WTC11 (cell line): Measurements from ENCODE around the gene CST9. TPM values are rescaled to one million over a fixed set of nuclear protein-coding genes. Genes with fewer than 3 reads are reported as not detected.

Source experiments
- ATAC-seq: fragments of 200-7000 bp; cut with Tn5 transposase; 2 replicates; pipeline ENCODE4 v1.10.0; 2021; ENCODE audit warnings: mild to moderate bottlenecking, moderate library complexity
- CTCF ChIA-PET: fragments of 300-600 bp; sonication (Branson Sonifier 250); formaldehyde crosslinking; loops from one replicate; lab custom pipeline; 2021; ENCODE audit warnings: antibody characterized with exemption; lab: Charles Lee
- POLR2A ChIA-PET: fragments of 350-600 bp; sonication (Branson Sonifier 250); formaldehyde crosslinking; loops from one replicate; lab custom pipeline; 2021; ENCODE audit warnings: antibody characterized with exemption; lab: Charles Lee
- DNase-seq: peaks from one replicate; pipeline ENCODE4 v3.0.0; 2021; ENCODE audit warnings: low spot score
- H3K27ac Mint-ChIP-seq: 2 replicates; pipeline ENCODE4 v1.8.0; 2021; ENCODE audit warnings: mixed read lengths
- H3K27me3 Mint-ChIP-seq: 2 replicates; pipeline ENCODE4 v1.8.0; 2021; ENCODE audit warnings: low read depth, mild to moderate bottlenecking, moderate library complexity, mixed read lengths
- H3K36me3 Mint-ChIP-seq: 2 replicates; pipeline ENCODE4 v1.8.0; 2021; ENCODE audit warnings: mixed read lengths
- H3K4me1 Mint-ChIP-seq: 2 replicates; pipeline ENCODE4 v1.8.0; 2022; ENCODE audit warnings: mixed read lengths
- H3K4me3 Mint-ChIP-seq: 2 replicates; pipeline ENCODE4 v1.8.0; 2021; ENCODE audit warnings: mild to moderate bottlenecking, moderate library complexity, mixed read lengths
- H3K9me3 Mint-ChIP-seq: 2 replicates; pipeline ENCODE4 v1.8.0; 2021; ENCODE audit warnings: mixed read lengths
- EMX1 ChIP-seq: fragments of 250-450 bp; sonication (Bioruptor Pico); IDR thresholded peaks from 2 replicates; pipeline ENCODE4 v1.8.0; 2021; ENCODE audit warnings: mild to moderate bottlenecking
- FOXK1 ChIP-seq: sonication (generic); formaldehyde crosslinking; IDR thresholded peaks from 2 replicates; pipeline ENCODE4 v1.8.0; 2022; ENCODE audit warnings: mild to moderate bottlenecking, moderate library complexity, missing genetic modification reagents
- MYBL2 ChIP-seq: sonication (generic); formaldehyde crosslinking; IDR thresholded peaks from 2 replicates; pipeline ENCODE4 v1.8.1; 2023; ENCODE audit warnings: mild to moderate bottlenecking, moderate library complexity, missing genetic modification reagents
- NFE2L1 ChIP-seq: sonication (generic); formaldehyde crosslinking; IDR thresholded peaks from 2 replicates; pipeline ENCODE4 v1.8.1; 2023; ENCODE audit warnings: missing genetic modification reagents
- OVOL2 ChIP-seq: fragments of 250-450 bp; sonication (Bioruptor Pico); IDR thresholded peaks from 2 replicates; pipeline ENCODE4 v1.9.0; 2021; ENCODE audit warnings: mild to moderate bottlenecking, borderline replicate concordance
- SMAD3 ChIP-seq: sonication (generic); formaldehyde crosslinking; IDR thresholded peaks from 2 replicates; pipeline ENCODE4 v1.8.0; 2022; ENCODE audit warnings: missing genetic modification reagents, mild to moderate bottlenecking, borderline replicate concordance
- TEAD1 ChIP-seq: sonication (generic); formaldehyde crosslinking; IDR thresholded peaks from 2 replicates; pipeline ENCODE4 v1.8.0; 2022; ENCODE audit warnings: mild to moderate bottlenecking, missing genetic modification reagents
- TP53 ChIP-seq: sonication (generic); formaldehyde crosslinking; IDR thresholded peaks from 2 replicates; pipeline ENCODE4 v1.8.1; 2023; ENCODE audit warnings: mild to moderate bottlenecking, missing genetic modification reagents
- ZNF219 ChIP-seq: sonication (generic); formaldehyde crosslinking; IDR thresholded peaks from 2 replicates; pipeline ENCODE4 v1.8.0; 2023; ENCODE audit warnings: missing genetic modification reagents, mild to moderate bottlenecking, borderline replicate concordance
- ZNF232 ChIP-seq: sonication (generic); formaldehyde crosslinking; IDR thresholded peaks from 2 replicates; pipeline ENCODE4 v1.8.0; 2022; ENCODE audit warnings: mild to moderate bottlenecking, missing genetic modification reagents
- total RNA-seq: library from RNA; stranded (reverse); gene quantifications from 3 replicates; pipeline ENCODE4 v1.2.3, GENCODE V29; 2021
- TF ChIP-seq, protein P1 (sequence below): sonication (generic); formaldehyde crosslinking; IDR thresholded peaks from 2 replicates; pipeline ENCODE4 v1.8.0; 2023; ENCODE audit warnings: mild to moderate bottlenecking, missing genetic modification reagents
- TF ChIP-seq, protein P2 (sequence below): fragments of 200-600 bp; IDR thresholded peaks from 2 replicates; pipeline ENCODE4 v1.8.0; 2022; ENCODE audit warnings: antibody characterized with exemption
- TF ChIP-seq, protein P3 (sequence below): sonication (generic); formaldehyde crosslinking; IDR thresholded peaks from 2 replicates; pipeline ENCODE4 v1.8.0; 2023; ENCODE audit warnings: missing genetic modification reagents, mild to moderate bottlenecking, borderline replicate concordance
- TF ChIP-seq, protein P4 (sequence below): fragments of 250-450 bp; sonication (Bioruptor Pico); IDR thresholded peaks from 2 replicates; pipeline ENCODE4 v1.9.0; 2021; ENCODE audit warnings: mild to moderate bottlenecking
- TF ChIP-seq, protein P5 (sequence below): fragments of 250-450 bp; sonication (Bioruptor Pico); IDR thresholded peaks from 2 replicates; pipeline ENCODE4 v1.9.0; 2021; ENCODE audit warnings: mild to moderate bottlenecking, borderline replicate concordance
- TF ChIP-seq, protein P6 (sequence below): fragments of 250-450 bp; sonication (Bioruptor Pico); IDR thresholded peaks from 2 replicates; pipeline ENCODE4 v1.9.0; 2021; ENCODE audit warnings: mild to moderate bottlenecking

CST9 gene
- total RNA-seq, 1 experiment from 2014 or later: not detected

DNA sequence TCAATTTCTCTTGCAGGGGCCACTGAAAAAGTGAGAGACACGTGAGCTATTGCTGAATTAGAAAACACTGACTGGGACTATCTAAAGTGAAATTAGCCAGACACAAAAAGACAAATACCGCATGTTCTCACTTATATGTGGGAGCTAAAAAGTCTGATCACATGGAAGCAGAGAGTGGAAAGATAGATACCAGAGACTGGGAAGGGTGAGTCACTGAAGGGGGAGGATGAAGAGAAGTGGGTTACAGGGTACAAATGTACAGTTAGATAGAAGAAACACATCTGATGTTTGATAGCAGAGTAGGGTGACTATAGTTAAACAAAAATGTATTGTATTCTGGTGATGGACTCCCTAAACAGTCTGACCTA is 18.6 kb upstream of the CST9 start (continued):
- TF ChIP-seq, protein P1, sequence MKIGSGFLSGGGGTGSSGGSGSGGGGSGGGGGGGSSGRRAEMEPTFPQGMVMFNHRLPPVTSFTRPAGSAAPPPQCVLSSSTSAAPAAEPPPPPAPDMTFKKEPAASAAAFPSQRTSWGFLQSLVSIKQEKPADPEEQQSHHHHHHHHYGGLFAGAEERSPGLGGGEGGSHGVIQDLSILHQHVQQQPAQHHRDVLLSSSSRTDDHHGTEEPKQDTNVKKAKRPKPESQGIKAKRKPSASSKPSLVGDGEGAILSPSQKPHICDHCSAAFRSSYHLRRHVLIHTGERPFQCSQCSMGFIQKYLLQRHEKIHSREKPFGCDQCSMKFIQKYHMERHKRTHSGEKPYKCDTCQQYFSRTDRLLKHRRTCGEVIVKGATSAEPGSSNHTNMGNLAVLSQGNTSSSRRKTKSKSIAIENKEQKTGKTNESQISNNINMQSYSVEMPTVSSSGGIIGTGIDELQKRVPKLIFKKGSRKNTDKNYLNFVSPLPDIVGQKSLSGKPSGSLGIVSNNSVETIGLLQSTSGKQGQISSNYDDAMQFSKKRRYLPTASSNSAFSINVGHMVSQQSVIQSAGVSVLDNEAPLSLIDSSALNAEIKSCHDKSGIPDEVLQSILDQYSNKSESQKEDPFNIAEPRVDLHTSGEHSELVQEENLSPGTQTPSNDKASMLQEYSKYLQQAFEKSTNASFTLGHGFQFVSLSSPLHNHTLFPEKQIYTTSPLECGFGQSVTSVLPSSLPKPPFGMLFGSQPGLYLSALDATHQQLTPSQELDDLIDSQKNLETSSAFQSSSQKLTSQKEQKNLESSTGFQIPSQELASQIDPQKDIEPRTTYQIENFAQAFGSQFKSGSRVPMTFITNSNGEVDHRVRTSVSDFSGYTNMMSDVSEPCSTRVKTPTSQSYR (CRISPR knock-in tag): no peak
- TF ChIP-seq FOXK1 (CRISPR knock-in tag): no peak
- TF ChIP-seq EMX1 (CRISPR knock-in tag): no peak
- TF ChIP-seq ZNF232: no peak
- no peak for TF ChIP-seq ZNF219 (CRISPR knock-in tag)
- no peak for TF ChIP-seq NFE2L1 (CRISPR knock-in tag)
- TF ChIP-seq, protein P2, sequence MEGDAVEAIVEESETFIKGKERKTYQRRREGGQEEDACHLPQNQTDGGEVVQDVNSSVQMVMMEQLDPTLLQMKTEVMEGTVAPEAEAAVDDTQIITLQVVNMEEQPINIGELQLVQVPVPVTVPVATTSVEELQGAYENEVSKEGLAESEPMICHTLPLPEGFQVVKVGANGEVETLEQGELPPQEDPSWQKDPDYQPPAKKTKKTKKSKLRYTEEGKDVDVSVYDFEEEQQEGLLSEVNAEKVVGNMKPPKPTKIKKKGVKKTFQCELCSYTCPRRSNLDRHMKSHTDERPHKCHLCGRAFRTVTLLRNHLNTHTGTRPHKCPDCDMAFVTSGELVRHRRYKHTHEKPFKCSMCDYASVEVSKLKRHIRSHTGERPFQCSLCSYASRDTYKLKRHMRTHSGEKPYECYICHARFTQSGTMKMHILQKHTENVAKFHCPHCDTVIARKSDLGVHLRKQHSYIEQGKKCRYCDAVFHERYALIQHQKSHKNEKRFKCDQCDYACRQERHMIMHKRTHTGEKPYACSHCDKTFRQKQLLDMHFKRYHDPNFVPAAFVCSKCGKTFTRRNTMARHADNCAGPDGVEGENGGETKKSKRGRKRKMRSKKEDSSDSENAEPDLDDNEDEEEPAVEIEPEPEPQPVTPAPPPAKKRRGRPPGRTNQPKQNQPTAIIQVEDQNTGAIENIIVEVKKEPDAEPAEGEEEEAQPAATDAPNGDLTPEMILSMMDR: no peak
- TF ChIP-seq MYBL2 (CRISPR knock-in tag): no peak
- TF ChIP-seq, protein P3, sequence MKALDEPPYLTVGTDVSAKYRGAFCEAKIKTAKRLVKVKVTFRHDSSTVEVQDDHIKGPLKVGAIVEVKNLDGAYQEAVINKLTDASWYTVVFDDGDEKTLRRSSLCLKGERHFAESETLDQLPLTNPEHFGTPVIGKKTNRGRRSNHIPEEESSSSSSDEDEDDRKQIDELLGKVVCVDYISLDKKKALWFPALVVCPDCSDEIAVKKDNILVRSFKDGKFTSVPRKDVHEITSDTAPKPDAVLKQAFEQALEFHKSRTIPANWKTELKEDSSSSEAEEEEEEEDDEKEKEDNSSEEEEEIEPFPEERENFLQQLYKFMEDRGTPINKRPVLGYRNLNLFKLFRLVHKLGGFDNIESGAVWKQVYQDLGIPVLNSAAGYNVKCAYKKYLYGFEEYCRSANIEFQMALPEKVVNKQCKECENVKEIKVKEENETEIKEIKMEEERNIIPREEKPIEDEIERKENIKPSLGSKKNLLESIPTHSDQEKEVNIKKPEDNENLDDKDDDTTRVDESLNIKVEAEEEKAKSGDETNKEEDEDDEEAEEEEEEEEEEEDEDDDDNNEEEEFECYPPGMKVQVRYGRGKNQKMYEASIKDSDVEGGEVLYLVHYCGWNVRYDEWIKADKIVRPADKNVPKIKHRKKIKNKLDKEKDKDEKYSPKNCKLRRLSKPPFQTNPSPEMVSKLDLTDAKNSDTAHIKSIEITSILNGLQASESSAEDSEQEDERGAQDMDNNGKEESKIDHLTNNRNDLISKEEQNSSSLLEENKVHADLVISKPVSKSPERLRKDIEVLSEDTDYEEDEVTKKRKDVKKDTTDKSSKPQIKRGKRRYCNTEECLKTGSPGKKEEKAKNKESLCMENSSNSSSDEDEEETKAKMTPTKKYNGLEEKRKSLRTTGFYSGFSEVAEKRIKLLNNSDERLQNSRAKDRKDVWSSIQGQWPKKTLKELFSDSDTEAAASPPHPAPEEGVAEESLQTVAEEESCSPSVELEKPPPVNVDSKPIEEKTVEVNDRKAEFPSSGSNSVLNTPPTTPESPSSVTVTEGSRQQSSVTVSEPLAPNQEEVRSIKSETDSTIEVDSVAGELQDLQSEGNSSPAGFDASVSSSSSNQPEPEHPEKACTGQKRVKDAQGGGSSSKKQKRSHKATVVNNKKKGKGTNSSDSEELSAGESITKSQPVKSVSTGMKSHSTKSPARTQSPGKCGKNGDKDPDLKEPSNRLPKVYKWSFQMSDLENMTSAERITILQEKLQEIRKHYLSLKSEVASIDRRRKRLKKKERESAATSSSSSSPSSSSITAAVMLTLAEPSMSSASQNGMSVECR: no peak

DNA sequence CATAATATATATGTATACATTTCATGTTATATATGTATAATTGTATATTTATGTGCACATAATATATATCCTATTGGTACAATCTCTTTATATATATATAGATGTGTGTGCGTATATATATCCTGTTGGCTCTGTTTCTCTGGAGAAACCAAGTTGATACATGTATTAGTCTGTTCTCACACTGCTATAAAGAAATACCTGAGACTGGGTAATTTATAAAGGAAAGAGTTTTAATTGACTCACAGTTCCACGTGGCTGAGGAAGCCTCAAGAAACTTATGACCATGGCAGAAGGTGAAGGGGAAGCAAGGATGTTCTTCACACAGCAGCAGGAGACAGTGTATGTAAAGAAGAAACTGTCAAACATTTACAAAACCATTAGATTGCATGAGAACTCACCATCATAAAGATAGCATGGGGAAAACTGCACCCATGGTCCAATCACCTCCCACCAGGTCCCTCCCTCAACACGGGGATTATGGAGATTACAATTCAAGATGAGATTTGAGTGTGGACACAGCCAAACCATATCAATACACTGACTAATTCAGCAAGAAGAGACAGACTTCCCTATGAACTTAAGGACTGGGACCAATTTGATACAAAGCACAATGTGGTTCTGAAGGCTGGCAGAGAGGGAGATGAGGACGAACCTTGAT is 18.1 kb upstream of the CST9 start:
- CTCF ChIA-PET: no interaction called here
- no peaks in the 10 kb centered on the region for H3K36me3 Mint-ChIP-seq
- no peak overlapping the region for H3K4me3 Mint-ChIP-seq
- no peak for ATAC-seq
- DNase-seq: no peak
- peaks cover 2% of the 10 kb centered on the region; the same call in 1 of the 2 replicates for H3K27me3 Mint-ChIP-seq
- no peak overlapping the region for H3K27ac Mint-ChIP-seq
- H3K4me1 Mint-ChIP-seq: peaks cover 29% of the 10 kb centered on the region
- POLR2A ChIA-PET: no interaction called here
- H3K9me3 Mint-ChIP-seq: no peaks in the 10 kb centered on the region; the same call in 1 of the 2 replicates
- TF ChIP-seq SMAD3 (CRISPR knock-in tag) (no peak), OVOL2 (CRISPR knock-in tag) (no peak), TP53 (CRISPR knock-in tag) (no peak), TEAD1 (no peak), FOXK1 (CRISPR knock-in tag) (no peak)
- TF ChIP-seq, protein P1 (CRISPR knock-in tag): no peak
- TF ChIP-seq, protein P4, sequence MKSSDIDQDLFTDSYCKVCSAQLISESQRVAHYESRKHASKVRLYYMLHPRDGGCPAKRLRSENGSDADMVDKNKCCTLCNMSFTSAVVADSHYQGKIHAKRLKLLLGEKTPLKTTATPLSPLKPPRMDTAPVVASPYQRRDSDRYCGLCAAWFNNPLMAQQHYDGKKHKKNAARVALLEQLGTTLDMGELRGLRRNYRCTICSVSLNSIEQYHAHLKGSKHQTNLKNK: no peak
- TF ChIP-seq, protein P5, sequence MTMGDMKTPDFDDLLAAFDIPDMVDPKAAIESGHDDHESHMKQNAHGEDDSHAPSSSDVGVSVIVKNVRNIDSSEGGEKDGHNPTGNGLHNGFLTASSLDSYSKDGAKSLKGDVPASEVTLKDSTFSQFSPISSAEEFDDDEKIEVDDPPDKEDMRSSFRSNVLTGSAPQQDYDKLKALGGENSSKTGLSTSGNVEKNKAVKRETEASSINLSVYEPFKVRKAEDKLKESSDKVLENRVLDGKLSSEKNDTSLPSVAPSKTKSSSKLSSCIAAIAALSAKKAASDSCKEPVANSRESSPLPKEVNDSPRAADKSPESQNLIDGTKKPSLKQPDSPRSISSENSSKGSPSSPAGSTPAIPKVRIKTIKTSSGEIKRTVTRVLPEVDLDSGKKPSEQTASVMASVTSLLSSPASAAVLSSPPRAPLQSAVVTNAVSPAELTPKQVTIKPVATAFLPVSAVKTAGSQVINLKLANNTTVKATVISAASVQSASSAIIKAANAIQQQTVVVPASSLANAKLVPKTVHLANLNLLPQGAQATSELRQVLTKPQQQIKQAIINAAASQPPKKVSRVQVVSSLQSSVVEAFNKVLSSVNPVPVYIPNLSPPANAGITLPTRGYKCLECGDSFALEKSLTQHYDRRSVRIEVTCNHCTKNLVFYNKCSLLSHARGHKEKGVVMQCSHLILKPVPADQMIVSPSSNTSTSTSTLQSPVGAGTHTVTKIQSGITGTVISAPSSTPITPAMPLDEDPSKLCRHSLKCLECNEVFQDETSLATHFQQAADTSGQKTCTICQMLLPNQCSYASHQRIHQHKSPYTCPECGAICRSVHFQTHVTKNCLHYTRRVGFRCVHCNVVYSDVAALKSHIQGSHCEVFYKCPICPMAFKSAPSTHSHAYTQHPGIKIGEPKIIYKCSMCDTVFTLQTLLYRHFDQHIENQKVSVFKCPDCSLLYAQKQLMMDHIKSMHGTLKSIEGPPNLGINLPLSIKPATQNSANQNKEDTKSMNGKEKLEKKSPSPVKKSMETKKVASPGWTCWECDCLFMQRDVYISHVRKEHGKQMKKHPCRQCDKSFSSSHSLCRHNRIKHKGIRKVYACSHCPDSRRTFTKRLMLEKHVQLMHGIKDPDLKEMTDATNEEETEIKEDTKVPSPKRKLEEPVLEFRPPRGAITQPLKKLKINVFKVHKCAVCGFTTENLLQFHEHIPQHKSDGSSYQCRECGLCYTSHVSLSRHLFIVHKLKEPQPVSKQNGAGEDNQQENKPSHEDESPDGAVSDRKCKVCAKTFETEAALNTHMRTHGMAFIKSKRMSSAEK (CRISPR knock-in tag): no peak
- TF ChIP-seq, protein P6, sequence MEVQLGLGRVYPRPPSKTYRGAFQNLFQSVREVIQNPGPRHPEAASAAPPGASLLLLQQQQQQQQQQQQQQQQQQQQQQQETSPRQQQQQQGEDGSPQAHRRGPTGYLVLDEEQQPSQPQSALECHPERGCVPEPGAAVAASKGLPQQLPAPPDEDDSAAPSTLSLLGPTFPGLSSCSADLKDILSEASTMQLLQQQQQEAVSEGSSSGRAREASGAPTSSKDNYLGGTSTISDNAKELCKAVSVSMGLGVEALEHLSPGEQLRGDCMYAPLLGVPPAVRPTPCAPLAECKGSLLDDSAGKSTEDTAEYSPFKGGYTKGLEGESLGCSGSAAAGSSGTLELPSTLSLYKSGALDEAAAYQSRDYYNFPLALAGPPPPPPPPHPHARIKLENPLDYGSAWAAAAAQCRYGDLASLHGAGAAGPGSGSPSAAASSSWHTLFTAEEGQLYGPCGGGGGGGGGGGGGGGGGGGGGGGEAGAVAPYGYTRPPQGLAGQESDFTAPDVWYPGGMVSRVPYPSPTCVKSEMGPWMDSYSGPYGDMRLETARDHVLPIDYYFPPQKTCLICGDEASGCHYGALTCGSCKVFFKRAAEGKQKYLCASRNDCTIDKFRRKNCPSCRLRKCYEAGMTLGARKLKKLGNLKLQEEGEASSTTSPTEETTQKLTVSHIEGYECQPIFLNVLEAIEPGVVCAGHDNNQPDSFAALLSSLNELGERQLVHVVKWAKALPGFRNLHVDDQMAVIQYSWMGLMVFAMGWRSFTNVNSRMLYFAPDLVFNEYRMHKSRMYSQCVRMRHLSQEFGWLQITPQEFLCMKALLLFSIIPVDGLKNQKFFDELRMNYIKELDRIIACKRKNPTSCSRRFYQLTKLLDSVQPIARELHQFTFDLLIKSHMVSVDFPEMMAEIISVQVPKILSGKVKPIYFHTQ (CRISPR knock-in tag): no peak
